ENCODE results near the gene PLCH1.

DNA sequence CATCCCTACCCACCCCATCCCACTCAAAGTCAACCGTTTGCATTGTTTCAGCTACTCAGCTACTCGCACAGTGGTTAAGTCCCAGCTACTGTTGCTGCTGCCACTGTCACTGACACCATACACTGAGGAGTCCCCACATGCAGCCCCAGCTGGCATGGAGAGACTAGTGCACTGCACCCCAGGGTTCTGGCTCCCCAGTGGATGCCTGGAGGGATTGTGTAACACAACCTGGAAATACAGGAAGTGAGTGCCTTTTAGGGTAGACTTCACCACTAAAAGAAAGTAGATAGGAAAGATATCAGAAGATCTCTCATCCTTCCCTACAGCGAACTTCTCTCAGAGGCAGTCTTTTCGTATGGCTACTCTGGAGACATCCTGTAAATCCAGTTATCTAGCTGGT is 282.2 kb downstream of the PLCH1 start:
- TF ChIP-seq, protein P1, sequence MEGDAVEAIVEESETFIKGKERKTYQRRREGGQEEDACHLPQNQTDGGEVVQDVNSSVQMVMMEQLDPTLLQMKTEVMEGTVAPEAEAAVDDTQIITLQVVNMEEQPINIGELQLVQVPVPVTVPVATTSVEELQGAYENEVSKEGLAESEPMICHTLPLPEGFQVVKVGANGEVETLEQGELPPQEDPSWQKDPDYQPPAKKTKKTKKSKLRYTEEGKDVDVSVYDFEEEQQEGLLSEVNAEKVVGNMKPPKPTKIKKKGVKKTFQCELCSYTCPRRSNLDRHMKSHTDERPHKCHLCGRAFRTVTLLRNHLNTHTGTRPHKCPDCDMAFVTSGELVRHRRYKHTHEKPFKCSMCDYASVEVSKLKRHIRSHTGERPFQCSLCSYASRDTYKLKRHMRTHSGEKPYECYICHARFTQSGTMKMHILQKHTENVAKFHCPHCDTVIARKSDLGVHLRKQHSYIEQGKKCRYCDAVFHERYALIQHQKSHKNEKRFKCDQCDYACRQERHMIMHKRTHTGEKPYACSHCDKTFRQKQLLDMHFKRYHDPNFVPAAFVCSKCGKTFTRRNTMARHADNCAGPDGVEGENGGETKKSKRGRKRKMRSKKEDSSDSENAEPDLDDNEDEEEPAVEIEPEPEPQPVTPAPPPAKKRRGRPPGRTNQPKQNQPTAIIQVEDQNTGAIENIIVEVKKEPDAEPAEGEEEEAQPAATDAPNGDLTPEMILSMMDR (conservative IDR thresholded peaks at IDR 0.05) = no peak
- no peak for TF ChIP-seq EZH2 (IDR thresholded peaks at IDR 0.05; ENCODE audit: low read depth)
